CD14-positive monocyte (primary cell): ENCODE results near the gene HTR1B. TPM values are rescaled to one million over a fixed set of nuclear protein-coding genes. Genes with fewer than 3 reads are reported as not detected.

ENCODE experiments used
- DNase-seq, 3 donors: peaks; one replicate each; pipeline ENCODE4 v3.0.0-alpha.2; 2011 to 2022
- H2AFZ ChIP-seq: 2 replicates; pipeline ENCODE4 v1.6.0; 2012; ENCODE audit warnings: mild to moderate bottlenecking, low read depth, low read length, inconsistent platforms; ENCODE audit not compliant: insufficient read depth, poor library complexity, severe bottlenecking
- H3K27ac ChIP-seq, 2 donors: 1 replicate in 1 of 2; 2 replicates in 1 of 2; pipeline ENCODE4 v1.5.1; 2012 to 2013; ENCODE audit warnings: low read length in 2 of 2, control low read depth in 1 of 2, inconsistent platforms in 1 of 2, low read depth in 1 of 2, mild to moderate bottlenecking in 1 of 2
- H3K27me3 ChIP-seq, 2 donors: one replicate each; pipeline versions ENCODE4 v1.6.0 to v1.6.1; 2011 to 2013; ENCODE audit warnings: low read length in 2 of 2; ENCODE audit not compliant: control insufficient read depth in 2 of 2, insufficient read depth in 2 of 2
- H3K36me3 ChIP-seq, 2 donors: replicated peaks in 1 of 2; 1 replicate in 1 of 2; 2 replicates in 1 of 2; pipeline versions ENCODE4 v1.5.1 to v1.6.1; 2012 to 2013; ENCODE audit warnings: low read length in 2 of 2, control low read depth in 1 of 2, inconsistent platforms in 1 of 2, mild to moderate bottlenecking in 1 of 2; ENCODE audit not compliant: insufficient read depth in 2 of 2, control insufficient read depth in 1 of 2
- H3K4me1 ChIP-seq, 2 donors: 1 replicate in 1 of 2; 2 replicates in 1 of 2; pipeline versions ENCODE4 v1.5.1 to v1.6.1; 2012 to 2013; ENCODE audit warnings: low read length in 2 of 2, control low read depth in 1 of 2, inconsistent platforms in 1 of 2, mild to moderate bottlenecking in 1 of 2, moderate library complexity in 1 of 2; ENCODE audit not compliant: insufficient read depth in 2 of 2, control insufficient read depth in 1 of 2
- H3K4me2 ChIP-seq: replicated peaks from 2 replicates; pipeline ENCODE3; 2012; ENCODE audit warnings: low read length, moderate library complexity, mild to moderate bottlenecking; ENCODE audit not compliant: poor library complexity, severe bottlenecking; ENCODE audit errors: extremely low read depth
- H3K4me3 ChIP-seq, 3 experiments: fragments of 200-600 bp in 1 of 3; sonication (generic) in 1 of 3; replicated peaks in 1 of 3; 1 replicate in 2 of 3; 2 replicates in 1 of 3; pipeline ENCODE4 v1.5.1; 2011 to 2013; ENCODE audit warnings: low read length in 3 of 3, mild to moderate bottlenecking in 3 of 3, control low read depth in 2 of 3, low read depth in 2 of 3, inconsistent platforms in 1 of 3, moderate library complexity in 1 of 3
- H3K79me2 ChIP-seq: 2 replicates; pipeline ENCODE4 v1.6.0; 2012; ENCODE audit warnings: mild to moderate bottlenecking, control low read depth, inconsistent platforms, low read length, moderate library complexity; ENCODE audit not compliant: insufficient read depth
- H3K9ac ChIP-seq: 2 replicates; pipeline ENCODE4 v1.6.0; 2017; ENCODE audit warnings: low read length, mild to moderate bottlenecking; ENCODE audit not compliant: insufficient read depth, poor library complexity, severe bottlenecking
- H3K9me3 ChIP-seq, 2 donors: replicated peaks in 1 of 2; 1 replicate in 1 of 2; 2 replicates in 1 of 2; pipeline versions ENCODE4 v1.5.1 to v1.6.1; 2012 to 2013; ENCODE audit warnings: low read length in 2 of 2, control low read depth in 1 of 2; ENCODE audit not compliant: control insufficient read depth in 1 of 2, insufficient read depth in 1 of 2
- H4K20me1 ChIP-seq: 2 replicates; pipeline ENCODE4 v1.6.0; 2012; ENCODE audit warnings: mild to moderate bottlenecking, low read length, control low read depth, moderate library complexity; ENCODE audit not compliant: insufficient read depth
- H3K27ac Mint-ChIP-seq, 7 donors: one replicate each; pipeline ENCODE4 v1.8.0; 2020; ENCODE audit warnings: mild to moderate bottlenecking in 7 of 7, mixed read lengths in 7 of 7, moderate library complexity in 6 of 7, inconsistent platforms in 2 of 7
- H3K27me3 Mint-ChIP-seq, 3 donors: one replicate each; pipeline ENCODE4 v1.8.0; 2021 to 2022; ENCODE audit warnings: low read depth in 3 of 3, mild to moderate bottlenecking in 3 of 3, mixed read lengths in 3 of 3, moderate library complexity in 3 of 3, inconsistent platforms in 1 of 3
- H3K36me3 Mint-ChIP-seq, 2 donors: one replicate each; pipeline ENCODE4 v1.8.0; 2020; ENCODE audit warnings: mixed read lengths in 2 of 2, inconsistent platforms in 1 of 2, mild to moderate bottlenecking in 1 of 2
- H3K4me1 Mint-ChIP-seq: one replicate; pipeline ENCODE4 v1.8.0; 2020; ENCODE audit warnings: mild to moderate bottlenecking, mixed read lengths
- H3K4me3 Mint-ChIP-seq, 2 donors: one replicate each; pipeline ENCODE4 v1.8.0; 2020; ENCODE audit warnings: mild to moderate bottlenecking in 2 of 2, mixed read lengths in 2 of 2, moderate library complexity in 1 of 2
- H3K9me3 Mint-ChIP-seq, 7 donors: one replicate each; pipeline ENCODE4 v1.8.0; 2020 to 2022; ENCODE audit warnings: mixed read lengths in 7 of 7, mild to moderate bottlenecking in 6 of 7, moderate library complexity in 6 of 7, inconsistent platforms in 2 of 7
- CTCF ChIP-seq: fragments of 200-600 bp; IDR thresholded peaks from one replicate; pipeline ENCODE4 v1.8.0; 2022; ENCODE audit warnings: antibody characterized with exemption, mild to moderate bottlenecking
- WGBS: methylation state at CpG from one replicate; pipeline ENCODE4 v1.1.5; 2013; ENCODE audit warnings: missing lambda C conversion rate; ENCODE audit not compliant: insufficient coverage; 5-methylcytosine and 5-hydroxymethylcytosine counted together
- intact Hi-C, 2 donors: fragments of 100-400 bp; cut with micrococcal nuclease; formaldehyde crosslinking; loops; one replicate each; pipeline versions ENCODE4 v1.15.0 to v1.15.1; 2023
- polyA plus RNA-seq, 3 donors: library from polyadenylated mRNA; depleted of rRNA in 1 of 3; unstranded in 2 of 3; stranded (reverse) in 1 of 3; fragments of 300-500 nt in 2 of 3; fragments of >200 nt in 1 of 3; fragmentation: Illumina TruSeq in 2 of 3; gene quantifications; 1 replicate in 2 of 3; 2 replicates in 1 of 3; pipeline ENCODE4 v1.2.3, GENCODE V29; 2012 to 2021

Gene HTR1B
- polyA plus RNA-seq, 3 donors, result not detected

- no peak overlapping the region for H3K4me2 ChIP-seq
- DNase-seq, result no peak
- peaks cover 0 to 3% (median 2%) of the 10 kb centered on the region in 7 donors for H3K9me3 Mint-ChIP-seq
- no peak overlapping the region for H3K27ac Mint-ChIP-seq
- no peaks in the 10 kb centered on the region for H3K4me1 Mint-ChIP-seq
- H3K36me3 Mint-ChIP-seq, result no peaks in the 10 kb centered on the region
- no peaks in the 10 kb centered on the region for H3K27me3 ChIP-seq
- no peaks in the 10 kb centered on the region for H4K20me1 ChIP-seq
- TF ChIP-seq CTCF, result no peak
- no peaks in the 10 kb centered on the region for H3K36me3 ChIP-seq
- H3K4me3 ChIP-seq, result no peak overlapping the region
- no peaks in the 10 kb centered on the region for H3K79me2 ChIP-seq
- intact Hi-C loops, result no loop called here
- peaks cover 0 to 3% (median 1%) of the 10 kb centered on the region in 3 donors for H3K27me3 Mint-ChIP-seq
- no peak overlapping the region for H2AFZ ChIP-seq
- H3K4me3 Mint-ChIP-seq, result no peak overlapping the region
- no peak overlapping the region for H3K9ac ChIP-seq
- no peak overlapping the region for H3K27ac ChIP-seq
- no CpG with 5 or more reads among the region's 1 CpG for WGBS
- H3K9me3 ChIP-seq, result peaks cover 0 to 3% of the 10 kb centered on the region in 2 donors
- no peaks in the 10 kb centered on the region for H3K4me1 ChIP-seq
Observed at GRCh38 chr6:77425216-77425615, 38.1 kb downstream of the HTR1B start.

- Histone ChIP-seq H3K9me3 (peaks cover 0 to 3% of the 10 kb centered on the region in 2 donors), H3K4me2 (no peak overlapping the region), H3K36me3 (no peaks in the 10 kb centered on the region), H3K27me3 (no peaks in the 10 kb centered on the region), H3K4me3 (no peak overlapping the region), H4K20me1 (no peaks in the 10 kb centered on the region), H3K9ac (no peak overlapping the region), H2AFZ (no peak overlapping the region), H3K4me1 (no peaks in the 10 kb centered on the region), H3K79me2 (no peaks in the 10 kb centered on the region), H3K27ac (no peak overlapping the region)
- Mint-ChIP-seq H3K4me1 (no peaks in the 10 kb centered on the region), H3K36me3 (no peaks in the 10 kb centered on the region), H3K4me3 (no peak overlapping the region), H3K9me3 (peaks cover 0 to 3% (median 1%) of the 10 kb centered on the region in 7 donors), H3K27ac (no peak overlapping the region), H3K27me3 (peaks cover 0 to 3% (median 1%) of the 10 kb centered on the region in 3 donors)
- intact Hi-C loops, result no loop called here
- no peak for DNase-seq
- TF ChIP-seq CTCF, result no peak
- WGBS, result no CpG with 5 or more reads among the region's 2 CpGs
Observed at GRCh38 chr6:77424761-77425160, 38.5 kb downstream of the HTR1B start.
